Fibroblast of villous mesenchyme (primary cell): ENCODE measurements around the gene ARHGEF28. TPM values are rescaled to one million over a fixed set of nuclear protein-coding genes. Genes with fewer than 3 reads are reported as not detected.

Experiments
- DNase-seq: peaks from one replicate; pipeline ENCODE4 v3.0.0-alpha.2; 2010; ENCODE audit warnings: low read depth
- H3K4me3 ChIP-seq: 2 replicates; pipeline ENCODE4 v1.5.1; 2011; ENCODE audit warnings: low read depth, mild to moderate bottlenecking, low read length
- CTCF ChIP-seq: IDR thresholded peaks from 2 replicates; pipeline ENCODE4 v1.5.1; 2012; ENCODE audit warnings: low read depth, mild to moderate bottlenecking, low read length; ENCODE audit not compliant: insufficient read depth
- total RNA-seq: library from RNA; depleted of rRNA; stranded (reverse); fragments of >200 nt; gene quantifications from 2 replicates; pipeline ENCODE4 v1.2.3, GENCODE V29; 2012

Gene ARHGEF28
- total RNA-seq, 1 donor, result 40.2 TPM

- DNase-seq, result no peak
- no peak for TF ChIP-seq CTCF
- no peak overlapping the region for H3K4me3 ChIP-seq
Measured at GRCh38 chr5:73966451-73966850, 340.5 kb downstream of the ARHGEF28 start.

- DNase-seq, result no peak
Measured at GRCh38 chr5:73967347-73967746, 341.4 kb downstream of the ARHGEF28 start.

GRCh38 chr5:73968246-73968645 is 342.2 kb downstream of the ARHGEF28 start:
- TF ChIP-seq CTCF, result no peak
- no peak overlapping the region for H3K4me3 ChIP-seq
- DNase-seq, result no peak

More at GRCh38 chr5:73967347-73967746, 341.4 kb downstream of the ARHGEF28 start:
- no peak overlapping the region for H3K4me3 ChIP-seq
- no peak for TF ChIP-seq CTCF

DNA sequence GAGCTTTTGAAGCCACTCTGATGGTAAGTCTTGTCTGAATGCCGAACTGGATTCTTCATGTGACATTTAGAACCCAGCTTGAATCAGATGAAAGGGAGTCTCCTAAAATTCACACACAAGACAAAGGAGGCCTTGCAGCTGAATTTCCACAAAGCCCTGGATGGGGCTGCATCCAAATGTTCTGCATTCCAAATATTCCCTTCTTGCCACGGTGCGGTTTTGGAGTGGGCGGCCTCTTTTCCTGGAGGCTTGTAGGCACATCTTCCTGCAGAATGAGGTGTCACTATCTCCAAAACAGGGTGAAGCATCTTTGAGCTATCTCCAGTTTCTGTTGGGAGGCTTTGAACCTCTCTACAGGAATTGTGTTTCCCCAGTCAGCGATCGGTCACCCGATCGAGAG is 342.7 kb downstream of the ARHGEF28 start:
- no peak for DNase-seq
- TF ChIP-seq CTCF, result no peak
- no peak overlapping the region for H3K4me3 ChIP-seq

GRCh38 chr5:73969195-73970036 is 343.4 kb downstream of the ARHGEF28 start:
- no peak for TF ChIP-seq CTCF

DNA sequence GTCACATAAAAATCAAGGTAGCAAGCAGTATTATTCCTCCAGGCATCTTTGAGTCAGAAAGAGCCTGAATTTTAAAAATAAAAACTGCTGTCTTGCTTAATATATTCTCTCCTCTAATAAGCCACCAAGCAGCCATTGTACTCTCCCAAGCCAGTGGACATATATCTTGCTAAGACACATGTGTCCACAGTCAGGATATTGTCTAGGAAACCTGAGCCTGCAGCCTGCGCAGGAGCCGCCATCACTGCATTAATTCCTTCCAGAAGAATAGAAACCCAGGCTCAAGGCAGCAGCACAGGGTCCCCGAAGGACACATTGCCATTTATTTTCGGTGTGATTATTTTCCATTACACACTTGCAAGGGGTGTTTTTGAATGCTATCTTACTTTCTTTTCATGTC is 345.3 kb downstream of the ARHGEF28 start:
- no peak for TF ChIP-seq CTCF
- no peak for DNase-seq

More at GRCh38 chr5:73969195-73970036, 343.4 kb downstream of the ARHGEF28 start:
- H3K4me3 ChIP-seq, result no peak overlapping the region
- DNase-seq, result no peak

More for the DNA sequence above, 345.3 kb downstream of the ARHGEF28 start:
- no peak overlapping the region for H3K4me3 ChIP-seq
